Hematopoietic multipotent progenitor cell treated with erythropoietin and hydrocortisone succinate and interleukin-3 and kit ligand, for 15 days (in vitro differentiated cells): ENCODE measurements around the gene PRKCB.
"Not testable (repeated sequence)": the region's sequence is repeated elsewhere in the genome, so short reads cannot be mapped to it uniquely, and the experiment has no call there.

Experiments
- DNase-seq: peaks from one replicate; pipeline ENCODE4 v3.0.0-alpha.2; 2015; ENCODE audit warnings: low spot score

PRKCB gene

GRCh38 chr16:23902748-23903414 lies 67.1 kb downstream of the PRKCB start:
- DNase-seq = no peak

DNA sequence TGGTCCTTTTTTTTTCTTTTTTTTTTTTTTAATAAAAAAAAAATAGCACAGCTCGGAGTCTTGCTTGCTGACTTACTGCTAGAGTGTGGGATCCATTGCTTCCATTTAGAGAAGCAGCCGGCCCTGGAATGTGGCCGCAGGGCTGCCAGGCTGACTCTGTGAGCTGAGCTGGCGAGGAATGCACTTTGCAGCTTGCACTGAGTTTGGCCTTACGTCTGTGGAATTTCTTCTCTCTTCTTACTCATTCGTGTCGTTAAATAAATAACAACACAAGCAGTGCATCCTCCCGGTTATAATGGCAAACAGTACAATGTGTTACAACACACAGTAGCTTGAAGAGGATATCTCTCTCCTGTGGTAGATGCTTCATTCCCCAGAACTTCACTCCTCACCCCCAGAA lies 69.2 kb downstream of the PRKCB start:
- no peak for DNase-seq

GRCh38 chr16:23907457-23907902 lies 71.7 kb downstream of the PRKCB start:
- no peak for DNase-seq

DNA sequence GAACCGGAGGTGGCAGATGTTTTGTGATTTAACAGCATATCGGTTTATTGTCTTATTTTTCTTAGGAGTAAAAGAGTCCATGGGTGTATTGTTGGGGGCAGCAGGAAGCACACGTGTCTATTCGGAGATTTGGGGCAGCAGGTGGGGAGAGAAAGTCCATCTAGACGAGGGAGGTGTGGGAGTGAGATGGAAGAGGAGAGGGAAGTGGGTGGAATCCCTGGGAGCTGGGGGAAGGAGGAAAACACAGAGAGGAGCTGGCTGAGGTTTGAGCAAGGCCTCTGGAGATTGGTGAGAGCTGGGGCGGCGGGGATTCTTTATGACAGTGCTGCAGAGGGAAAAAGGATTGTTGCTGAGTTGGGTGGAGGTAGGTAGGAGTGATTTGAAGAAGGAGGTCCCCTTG lies 72.1 kb downstream of the PRKCB start:
- no peak for DNase-seq

- no peak for DNase-seq
Observed at GRCh38 chr16:23908790-23909189, 73.0 kb downstream of the PRKCB start.

- DNase-seq = no peak
Observed at GRCh38 chr16:23909792-23910418, 74.1 kb downstream of the PRKCB start.

- no peak for DNase-seq
Observed at GRCh38 chr16:23914946-23915530, 79.3 kb downstream of the PRKCB start.

GRCh38 chr16:23916552-23916951 lies 80.8 kb downstream of the PRKCB start:
- not testable (repeated sequence) for DNase-seq

DNA sequence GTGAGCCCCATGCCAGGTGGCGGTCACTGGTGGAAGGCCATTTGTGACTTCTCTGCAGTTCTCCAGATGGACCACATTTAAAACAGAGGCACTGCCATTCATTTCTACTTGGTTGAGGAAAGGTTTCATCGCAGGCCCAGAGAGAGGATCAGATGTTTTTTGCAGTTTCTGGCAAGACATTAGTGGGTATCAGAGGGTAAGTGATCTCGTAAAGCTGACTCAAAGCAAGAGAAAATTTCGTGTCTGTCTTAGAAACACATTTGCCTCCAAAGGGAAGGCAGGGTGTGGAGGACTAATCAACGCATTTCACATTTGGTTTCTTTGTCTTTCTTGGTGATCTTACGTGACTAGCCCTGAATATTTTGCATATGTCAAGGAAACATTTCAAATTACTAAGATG lies 81.8 kb downstream of the PRKCB start:
- DNase-seq = no peak

GRCh38 chr16:23920446-23920845 lies 84.7 kb downstream of the PRKCB start:
- DNase-seq = no peak

- DNase-seq = no peak
Observed at GRCh38 chr16:23920899-23921298, 85.1 kb downstream of the PRKCB start.

DNA sequence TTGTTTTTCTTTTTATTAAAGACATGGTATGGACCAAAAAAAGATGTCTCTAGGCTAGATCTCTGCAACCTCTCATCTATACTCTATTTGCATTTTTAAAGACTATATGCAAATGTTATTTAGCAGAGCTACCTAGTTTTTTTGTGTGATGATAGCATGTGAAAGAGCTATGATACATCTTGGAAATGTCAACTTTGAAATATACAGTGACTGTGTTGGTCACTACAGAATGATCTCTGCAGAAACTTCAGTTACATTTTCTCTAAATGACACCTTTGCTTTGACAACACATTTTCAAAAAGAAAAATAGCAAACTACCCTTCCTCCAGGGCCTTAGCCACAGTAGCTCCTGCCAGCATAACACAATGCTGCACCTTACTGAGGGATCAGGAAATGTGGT lies 86.6 kb downstream of the PRKCB start:
- DNase-seq = no peak

DNA sequence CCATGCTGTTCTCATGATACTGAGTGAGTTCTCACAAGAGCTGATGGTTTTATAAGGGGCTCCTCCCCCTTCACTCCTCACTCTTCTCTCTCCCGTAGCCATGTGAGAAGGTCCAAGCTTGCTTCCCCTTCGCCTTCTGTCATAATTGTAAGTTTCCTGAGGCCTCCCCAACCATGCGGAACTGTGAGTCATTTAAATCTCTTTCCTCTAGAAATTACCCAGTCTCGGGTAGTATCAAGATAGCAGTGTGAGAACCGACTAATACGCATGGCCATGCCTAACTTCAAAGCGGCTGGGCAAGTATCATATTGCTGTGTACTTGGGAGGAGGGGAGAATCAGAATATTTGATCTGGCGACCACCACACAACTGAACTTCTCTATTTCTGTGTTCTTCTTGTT lies 88.3 kb downstream of the PRKCB start:
- no peak for DNase-seq

GRCh38 chr16:23927796-23928195 lies 92.0 kb downstream of the PRKCB start:
- no peak for DNase-seq

DNA sequence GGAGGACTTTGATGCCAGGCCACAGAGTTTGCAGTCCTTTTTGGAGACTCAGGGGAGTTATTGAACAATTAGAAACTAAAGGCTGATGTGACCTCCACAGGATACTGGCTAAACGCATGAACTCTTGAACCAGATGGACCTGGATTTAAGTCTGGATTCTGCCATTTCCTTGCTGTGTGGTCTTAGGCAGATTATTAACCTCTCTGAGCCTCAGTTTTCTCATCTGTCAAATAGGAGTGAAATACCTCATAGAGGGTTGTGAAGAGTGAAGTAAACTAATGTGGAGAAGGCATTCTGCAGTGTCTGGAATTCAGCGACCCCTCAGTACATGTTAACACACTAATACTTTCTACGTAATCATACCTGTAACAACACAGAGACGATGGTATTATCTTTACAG lies 93.5 kb downstream of the PRKCB start:
- no peak for DNase-seq

- DNase-seq = no peak
Observed at GRCh38 chr16:23929856-23930255, 94.1 kb downstream of the PRKCB start.

GRCh38 chr16:23930791-23931190 lies 95.0 kb downstream of the PRKCB start:
- no peak for DNase-seq

- DNase-seq = no peak
Observed at GRCh38 chr16:23931199-23931598, 95.4 kb downstream of the PRKCB start.

DNA sequence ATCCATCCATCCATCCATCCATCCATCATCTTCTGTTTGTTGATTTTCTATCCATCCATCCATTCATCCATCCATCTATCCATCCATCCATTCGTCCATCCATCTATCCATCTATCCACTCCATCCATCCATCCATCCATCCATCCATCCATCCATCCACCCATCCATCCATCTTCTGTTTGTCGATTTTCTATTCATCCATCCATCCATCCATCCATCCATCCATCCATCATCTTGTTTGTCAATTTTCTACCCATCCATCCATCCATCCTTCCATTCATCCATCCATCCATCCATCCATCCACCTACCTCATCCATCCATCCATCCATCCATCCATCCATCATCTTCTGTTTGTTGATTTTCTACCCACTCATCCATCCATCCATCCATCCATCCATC lies 97.9 kb downstream of the PRKCB start:
- DNase-seq = not testable (repeated sequence)

DNA sequence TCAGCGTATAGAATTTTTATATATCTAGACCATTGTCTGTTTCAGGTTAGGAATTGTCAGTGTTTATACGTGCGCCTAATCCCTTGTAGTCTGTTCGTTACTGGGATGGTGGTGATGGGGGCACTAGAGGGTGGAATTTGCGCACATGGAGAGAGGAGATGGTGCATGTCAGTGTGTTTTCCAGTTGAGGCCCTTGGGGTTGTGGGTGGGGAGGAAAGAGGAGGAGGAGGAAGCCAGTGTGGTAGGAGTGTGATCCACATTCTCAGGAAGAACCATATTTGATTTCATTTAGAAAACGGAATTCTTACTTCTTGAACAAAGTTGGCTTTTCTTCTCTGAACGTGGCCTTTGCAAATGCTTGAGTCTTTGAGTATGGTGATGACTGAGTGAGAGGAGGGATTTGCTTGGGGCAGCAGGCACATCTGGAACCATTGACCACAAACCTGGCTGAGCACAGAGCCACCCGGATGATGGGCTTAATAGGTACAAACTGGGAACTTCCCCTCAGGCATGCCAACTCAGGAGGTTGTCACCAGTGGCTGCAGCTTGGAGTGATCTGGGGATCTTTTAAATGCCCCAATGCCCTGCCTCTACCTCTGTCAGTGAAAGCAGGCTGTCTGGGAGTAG lies 98.9 kb downstream of the PRKCB start:
- no peak for DNase-seq

GRCh38 chr16:23940111-23940510 lies 104.3 kb downstream of the PRKCB start:
- no peak for DNase-seq

DNA sequence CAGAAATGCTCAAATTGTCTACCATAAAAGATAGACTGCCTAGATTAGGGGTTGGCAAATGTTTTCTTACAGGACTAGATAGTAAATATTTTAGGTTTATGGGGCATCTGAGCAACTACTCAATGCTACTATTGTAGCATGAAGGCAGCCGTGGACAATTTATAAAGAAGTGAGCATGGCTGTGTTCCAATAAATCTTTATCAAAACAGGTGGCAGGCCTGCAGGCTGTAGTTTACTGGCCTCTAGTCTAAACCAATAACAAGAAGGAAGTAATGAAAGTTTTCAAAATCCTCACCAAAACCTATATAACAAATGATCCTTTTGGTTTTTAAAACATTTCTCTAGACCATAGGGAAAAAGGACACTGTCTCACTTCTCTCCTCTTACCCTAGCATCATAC lies 105.2 kb downstream of the PRKCB start:
- no peak for DNase-seq

GRCh38 chr16:23941963-23942564 lies 106.3 kb downstream of the PRKCB start:
- DNase-seq = no peak
